Esophagus mucosa (tissue), 1 donor: ENCODE data around the gene SLC25A25. TPM values are rescaled to one million over a fixed set of nuclear protein-coding genes. Genes with fewer than 3 reads are reported as not detected.

Experiments used
- ATAC-seq: fragments of 200-7000 bp; cut with Tn5 transposase; one replicate; pipeline ENCODE4 v1.9.1; 2020
- total RNA-seq: library from RNA; stranded (reverse); gene quantifications from one replicate; pipeline ENCODE4 v1.2.4, GENCODE V29; 2023
- donor health status: DM: yes; HTN: yes; CAD: no.

SLC25A25 gene
- total RNA-seq, 1 donor from 2014 or later = 15.2 TPM

GRCh38 chr9:128114326-128115186 lies 46.5 kb downstream of the SLC25A25 start:
- no peak for ATAC-seq

- ATAC-seq = peak; percentile 14
Measured at GRCh38 chr9:128115187-128116103, 47.4 kb downstream of the SLC25A25 start.

- ATAC-seq = no peak
Measured at GRCh38 chr9:128116104-128117083, 48.4 kb downstream of the SLC25A25 start.

- ATAC-seq = peak; percentile 73
Measured at GRCh38 chr9:128117613-128118471, 49.8 kb downstream of the SLC25A25 start.

- no peak for ATAC-seq
Measured at GRCh38 chr9:128118472-128118857, 50.4 kb downstream of the SLC25A25 start.

- no peak for ATAC-seq
Measured at GRCh38 chr9:128118971-128119665, 51.1 kb downstream of the SLC25A25 start.

GRCh38 chr9:128120061-128120740 lies 52.2 kb downstream of the SLC25A25 start:
- no peak for ATAC-seq

DNA sequence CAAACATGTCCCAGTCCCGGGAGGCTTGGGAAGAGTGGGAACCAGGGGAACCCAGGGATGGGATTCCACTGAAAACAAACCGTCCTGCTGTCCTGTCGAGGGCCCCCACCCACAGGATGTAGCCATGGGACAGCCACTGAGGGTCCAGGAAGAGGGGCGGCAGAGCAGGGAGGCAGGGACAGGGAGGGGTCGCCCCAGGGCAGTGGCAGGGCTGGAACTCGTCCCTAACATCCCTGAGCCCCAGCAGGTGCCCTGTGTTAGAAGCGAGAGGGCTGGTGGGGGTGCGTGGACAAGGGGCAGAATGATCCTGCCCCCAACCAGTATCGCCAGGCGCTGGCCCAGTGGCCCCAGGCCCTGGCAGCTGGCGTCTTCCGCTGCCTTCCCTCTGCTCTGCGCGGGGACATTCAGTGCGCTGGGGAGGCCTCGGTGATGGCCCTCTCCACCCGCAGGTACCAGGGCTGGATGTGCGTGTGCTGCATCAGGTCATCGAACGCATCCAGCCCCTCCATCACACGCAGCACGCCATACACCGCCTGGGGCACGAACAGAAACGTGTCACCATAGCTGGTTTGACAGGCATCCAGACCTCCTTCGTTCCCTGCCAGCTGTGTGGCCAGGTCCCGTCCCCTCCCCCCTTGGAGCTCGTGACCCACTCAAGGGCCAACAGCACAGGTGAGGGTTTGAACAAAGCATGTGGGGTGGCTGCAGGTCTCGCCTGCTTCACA lies 52.9 kb downstream of the SLC25A25 start:
- no peak for ATAC-seq

DNA sequence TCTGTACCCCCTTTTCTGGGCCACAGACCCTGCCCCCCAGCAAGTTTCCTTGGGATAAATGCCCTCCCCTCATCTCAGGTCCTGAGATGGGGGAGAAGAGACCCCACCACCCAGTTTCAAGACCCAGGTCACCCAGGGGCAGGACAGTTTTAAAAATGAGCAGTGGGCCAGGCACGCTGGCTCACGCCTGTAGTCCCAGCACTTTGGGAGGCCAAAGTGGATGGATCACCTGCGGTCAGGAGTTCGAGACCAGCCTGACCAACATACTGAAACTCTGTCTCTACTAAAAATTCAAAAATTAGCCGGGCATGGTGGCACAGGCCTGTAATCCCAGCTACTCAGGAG lies 53.4 kb downstream of the SLC25A25 start:
- no peak for ATAC-seq

GRCh38 chr9:128121924-128122808 lies 54.1 kb downstream of the SLC25A25 start:
- ATAC-seq = no peak

GRCh38 chr9:128122809-128123175 lies 54.8 kb downstream of the SLC25A25 start:
- no peak for ATAC-seq

GRCh38 chr9:128123451-128124080 lies 55.5 kb downstream of the SLC25A25 start:
- no peak for ATAC-seq

GRCh38 chr9:128124451-128124850 lies 56.4 kb downstream of the SLC25A25 start:
- ATAC-seq = no peak

GRCh38 chr9:128124873-128125579 lies 57.0 kb downstream of the SLC25A25 start:
- no peak for ATAC-seq

- no peak for ATAC-seq
Measured at GRCh38 chr9:128125580-128126354, 57.7 kb downstream of the SLC25A25 start.

GRCh38 chr9:128127568-128127989 lies 59.5 kb downstream of the SLC25A25 start, which contains the start of gene PTGES2:
PTGES2 (minus strand) TSS chr9:128127729; CDS start chr9:128127717, 12 bp downstream.
- ATAC-seq = peak; percentile 71
